IMR-90 (cell line): Measurements from ENCODE around the gene RP2. TPM values are rescaled to one million over a fixed set of nuclear protein-coding genes. Genes with fewer than 3 reads are reported as not detected.

ENCODE experiments used
- ATAC-seq: fragments of 200-7000 bp; cut with Tn5 transposase; 2 replicates; pipeline ENCODE4 v1.9.1; 2020; ENCODE audit warnings: low read depth, mild to moderate bottlenecking, moderate library complexity
- BruUV-seq: library from RNA; stranded (reverse); fragments of 400-500 nt; replicated peaks from 2 replicates; lab custom pipeline; 2021; lab: Mats Ljungman, UMichigan
- CTCF ChIA-PET: fragments of 300-600 bp; formaldehyde crosslinking; extraction: SDS; loops from one replicate; lab custom pipeline; 2021; ENCODE audit warnings: antibody characterized with exemption; lab: Yijun Ruan, JAX
- POLR2A ChIA-PET: fragments of 300-600 bp; sonication (Branson Sonifier 250); formaldehyde crosslinking; loops from one replicate; lab custom pipeline; 2022; ENCODE audit warnings: antibody characterized with exemption; ENCODE audit not compliant: unreplicated experiment; lab: Charles Lee
- DNase-seq: peaks from one replicate; pipeline ENCODE4 v3.0.0; 2013
- H2AFZ ChIP-seq: replicated peaks from 2 replicates; pipeline ENCODE3; 2013; ENCODE audit warnings: low read length, mild to moderate bottlenecking; ENCODE audit not compliant: poor library complexity
- H2AK5ac ChIP-seq: 2 replicates; pipeline ENCODE4 v1.6.1; 2013; ENCODE audit warnings: low read depth, low read length, inconsistent platforms
- H2AK9ac ChIP-seq: replicated peaks from 2 replicates; pipeline ENCODE3; 2013; ENCODE audit warnings: mild to moderate bottlenecking, low read depth, low read length, moderate library complexity; ENCODE audit not compliant: poor library complexity
- H2BK120ac ChIP-seq: 2 replicates; pipeline ENCODE4 v1.6.1; 2013; ENCODE audit warnings: low read depth, low read length, inconsistent platforms
- H2BK15ac ChIP-seq: 3 replicates; pipeline ENCODE4 v1.6.1; 2013; ENCODE audit warnings: low read depth, low read length, inconsistent platforms
- H2BK20ac ChIP-seq: 2 replicates; pipeline ENCODE4 v1.6.1; 2013; ENCODE audit warnings: low read depth, mild to moderate bottlenecking, inconsistent platforms, low read length, moderate library complexity
- H2BK5ac ChIP-seq: 2 replicates; pipeline ENCODE4 v1.6.1; 2013; ENCODE audit warnings: mild to moderate bottlenecking, low read depth, low read length, inconsistent platforms; ENCODE audit not compliant: poor library complexity, severe bottlenecking
- H3K14ac ChIP-seq: replicated peaks from 2 replicates; pipeline ENCODE4 v1.6.1; 2013; ENCODE audit warnings: low read depth, low read length, inconsistent platforms
- H3K18ac ChIP-seq: 2 replicates; pipeline ENCODE4 v1.6.1; 2013; ENCODE audit warnings: low read depth, low read length, control low read depth
- H3K23ac ChIP-seq: 2 replicates; pipeline ENCODE4 v1.6.1; 2013; ENCODE audit warnings: low read depth, low read length, inconsistent platforms
- H3K27ac ChIP-seq: 2 replicates; pipeline ENCODE4 v1.5.1; 2013; ENCODE audit warnings: mild to moderate bottlenecking, control low read depth, low read length; ENCODE audit not compliant: insufficient read depth
- H3K27me3 ChIP-seq: 2 replicates; pipeline ENCODE4 v1.6.1; 2013; ENCODE audit warnings: low read length; ENCODE audit not compliant: control insufficient read depth, insufficient read depth
- H3K36me3 ChIP-seq: 2 replicates; pipeline ENCODE4 v1.6.1; 2013; ENCODE audit warnings: low read length, mixed read lengths; ENCODE audit not compliant: control insufficient read depth, insufficient read depth
- H3K4ac ChIP-seq: 2 replicates; pipeline ENCODE4 v1.6.1; 2013; ENCODE audit warnings: low read depth, low read length, inconsistent platforms
- H3K4me1 ChIP-seq: 2 replicates; pipeline ENCODE4 v1.6.1; 2013; ENCODE audit warnings: low read length, mixed read lengths; ENCODE audit not compliant: control insufficient read depth, insufficient read depth
- H3K4me2 ChIP-seq: 2 replicates; pipeline ENCODE4 v1.6.1; 2013; ENCODE audit warnings: low read depth, mild to moderate bottlenecking, control low read depth, low read length, moderate library complexity
- H3K4me3 ChIP-seq: 2 replicates; pipeline ENCODE4 v1.5.1; 2013; ENCODE audit warnings: low read depth, mild to moderate bottlenecking, control low read depth, low read length, moderate library complexity; ENCODE audit not compliant: insufficient read depth
- H3K56ac ChIP-seq: 2 replicates; pipeline ENCODE4 v1.6.1; 2013; ENCODE audit warnings: low read length, inconsistent platforms; ENCODE audit not compliant: insufficient read depth; ENCODE audit errors: extremely low read depth
- H3K79me1 ChIP-seq, 2 experiments: 2 replicates each; pipeline ENCODE4 v1.6.1; 2013; ENCODE audit warnings: low read length in 2 of 2, inconsistent platforms in 1 of 2, low read depth in 1 of 2
- H3K9ac ChIP-seq: 2 replicates; pipeline ENCODE4 v1.6.1; 2013; ENCODE audit warnings: low read depth, low read length, control low read depth
- H3K9me1 ChIP-seq: 2 replicates; pipeline ENCODE4 v1.6.1; 2013; ENCODE audit warnings: low read length, inconsistent platforms; ENCODE audit not compliant: insufficient read depth
- H3K9me3 ChIP-seq: 2 replicates; pipeline ENCODE4 v1.6.1; 2013; ENCODE audit warnings: low read length; ENCODE audit not compliant: control insufficient read depth, insufficient read depth
- H4K20me1 ChIP-seq: 2 replicates; pipeline ENCODE4 v1.6.1; 2013; ENCODE audit warnings: low read length, inconsistent platforms; ENCODE audit not compliant: insufficient read depth
- H4K5ac ChIP-seq: 2 replicates; pipeline ENCODE4 v1.6.1; 2013; ENCODE audit warnings: mild to moderate bottlenecking, low read depth, low read length, control low read depth
- H4K8ac ChIP-seq, 2 experiments: 2 replicates each; pipeline ENCODE4 v1.6.1; 2013; ENCODE audit warnings: low read depth in 2 of 2, low read length in 2 of 2, control low read depth in 1 of 2, inconsistent platforms in 1 of 2
- H4K91ac ChIP-seq: 2 replicates; pipeline ENCODE4 v1.6.1; 2013; ENCODE audit warnings: low read depth, low read length, inconsistent platforms; ENCODE audit not compliant: insufficient read depth
- BHLHE40 ChIP-seq: fragments of 150-350 bp; IDR thresholded peaks from 2 replicates; pipeline ENCODE4 v1.6.1; 2016; ENCODE audit warnings: mild to moderate bottlenecking, low read depth, low read length
- CEBPB ChIP-seq: IDR thresholded peaks from 2 replicates; pipeline ENCODE4 v1.6.1; 2012; ENCODE audit warnings: low read depth, low read length, improper control_type of control experiment
- CHD1 ChIP-seq: IDR thresholded peaks from 2 replicates; pipeline ENCODE4 v1.6.1; 2012; ENCODE audit warnings: low read depth, low read length, improper control_type of control experiment
- CTCF ChIP-seq: conservative IDR thresholded peaks from 2 replicates; pipeline ENCODE4 v1.5.1; 2012; ENCODE audit warnings: mild to moderate bottlenecking, low read depth, low read length, improper control_type of control experiment
- ELK1 ChIP-seq: fragments of 150-350 bp; IDR thresholded peaks from 2 replicates; pipeline ENCODE4 v1.6.1; 2016; ENCODE audit warnings: low read depth, mild to moderate bottlenecking, low read length, moderate library complexity, borderline replicate concordance
- FOS ChIP-seq: fragments of 150-350 bp; IDR thresholded peaks from 2 replicates; pipeline ENCODE4 v1.6.1; 2016; ENCODE audit warnings: low read depth, low read length
- MAFK ChIP-seq: IDR thresholded peaks from 2 replicates; pipeline ENCODE4 v1.6.1; 2012; ENCODE audit warnings: low read depth, low read length, improper control_type of control experiment
- MAZ ChIP-seq: IDR thresholded peaks from 2 replicates; pipeline ENCODE4 v1.6.1; 2012; ENCODE audit warnings: low read depth, mild to moderate bottlenecking, low read length, improper control_type of control experiment, moderate library complexity, borderline replicate concordance
- MXI1 ChIP-seq: IDR thresholded peaks from 2 replicates; pipeline ENCODE4 v1.6.1; 2012; ENCODE audit warnings: low read depth, mild to moderate bottlenecking, low read length, moderate library complexity, borderline replicate concordance
- NFE2L2 ChIP-seq: fragments of 150-350 bp; IDR thresholded peaks from 2 replicates; pipeline ENCODE4 v1.6.1; 2016; ENCODE audit warnings: low read depth, mild to moderate bottlenecking, low read length
- POLR2A ChIP-seq: IDR thresholded peaks from 2 replicates; pipeline ENCODE4 v1.6.1; 2012; ENCODE audit warnings: mild to moderate bottlenecking, low read depth, low read length
- RAD21 ChIP-seq: IDR thresholded peaks from 2 replicates; pipeline ENCODE4 v1.6.1; 2012; ENCODE audit warnings: low read length, improper control_type of control experiment
- RCOR1 ChIP-seq: IDR thresholded peaks from 2 replicates; pipeline ENCODE4 v1.6.1; 2012; ENCODE audit warnings: mild to moderate bottlenecking, low read length, improper control_type of control experiment; ENCODE audit not compliant: insufficient replicate concordance
- RFX5 ChIP-seq: IDR thresholded peaks from 2 replicates; pipeline ENCODE4 v1.8.0; 2012; ENCODE audit warnings: low read depth, mild to moderate bottlenecking, low read length, moderate library complexity
- SMC3 ChIP-seq: fragments of 150-350 bp; IDR thresholded peaks from 2 replicates; pipeline ENCODE4 v1.6.1; 2016; ENCODE audit warnings: low read depth, mild to moderate bottlenecking, antibody characterized with exemption, low read length, moderate library complexity
- USF2 ChIP-seq: fragments of 150-350 bp; IDR thresholded peaks from 2 replicates; pipeline ENCODE4 v1.6.1; 2017; ENCODE audit warnings: mild to moderate bottlenecking, antibody characterized with exemption, low read length, low read depth
- dilution Hi-C: fragments of 300-500 bp; cut with HindIII; formaldehyde crosslinking; loops from one replicate; pipeline ENCODE4 v1.14.3; 2018; ENCODE audit warnings: low sequenced_read_pairs; ENCODE audit not compliant: unreplicated experiment
- in situ Hi-C: fragments of 300-500 bp; cut with MboI; formaldehyde crosslinking; loops from 3 replicates; pipeline ENCODE4 v1.14.3; 2019; ENCODE audit warnings: low sequenced_read_pairs, inconsistent platforms, mixed read lengths
- intact Hi-C: fragments of 100-400 bp; cut with micrococcal nuclease; formaldehyde crosslinking; loops from 2 replicates; pipeline ENCODE4 v1.10.0; 2022
- polyA plus RNA-seq, 3 experiments: library from polyadenylated mRNA; depleted of rRNA; stranded (reverse); fragments of >200 nt; gene quantifications; 2 replicates each; pipeline ENCODE4 v1.2.3, GENCODE V29; 2012; ENCODE audit warnings: low replicate concordance in 1 of 3
- total RNA-seq: library from RNA; depleted of rRNA; stranded (reverse); fragments of >200 nt; gene quantifications from 2 replicates; pipeline ENCODE4 v1.2.3, GENCODE V29; 2012

Gene RP2
- total and polyA plus RNA-seq, 2 of the 4 experiments (the other 2 are of a cell fraction), result 6.8 to 17.0 TPM

GRCh38 chrX:46849933-46850332 is 13.1 kb downstream of the RP2 start:
- peaks cover 3% of the 10 kb centered on the region for H3K9me3 ChIP-seq
- H2AFZ ChIP-seq, result no peak overlapping the region
- H4K91ac ChIP-seq, result no peak overlapping the region
- peak; percentile 34 for DNase-seq
- H4K20me1 ChIP-seq, result peaks cover 5% of the 10 kb centered on the region; the same call in 1 of the 2 replicates
- no peak for TF ChIP-seq NFE2L2
- TF ChIP-seq ELK1, result no peak
- TF ChIP-seq FOS, result no peak
- TF ChIP-seq SMC3, result no peak
- no peak for TF ChIP-seq USF2
- TF ChIP-seq CHD1, result no peak
- TF ChIP-seq MXI1, result no peak
- no peak for TF ChIP-seq POLR2A
- no peak for TF ChIP-seq CEBPB
- TF ChIP-seq MAFK, result no peak
- no peak for TF ChIP-seq RAD21
- no peak for TF ChIP-seq CTCF
- TF ChIP-seq RFX5, result no peak
- TF ChIP-seq RCOR1, result no peak
- no peak for TF ChIP-seq BHLHE40
- no peak for TF ChIP-seq MAZ
- H2AK9ac ChIP-seq, result no peak overlapping the region
- H3K4me1 ChIP-seq, result no peaks in the 10 kb centered on the region
- H3K27me3 ChIP-seq, result no peaks in the 10 kb centered on the region
- no peak overlapping the region for H2BK15ac ChIP-seq
- in situ Hi-C loops (no loop called here), intact Hi-C loops (no loop called here), dilution Hi-C loops (no loop called here)
- H3K4me3 ChIP-seq, result no peak overlapping the region
- no peak overlapping the region for H4K8ac ChIP-seq
- BruUV-seq, result no TSS peak
- no peak overlapping the region for H2BK120ac ChIP-seq
- H3K27ac ChIP-seq, result no peak overlapping the region
- no peak overlapping the region for H3K9ac ChIP-seq
- no peak for ATAC-seq
- H3K18ac ChIP-seq, result no peak overlapping the region
- H3K56ac ChIP-seq, result no peak overlapping the region
- 0 out of 2 replicates have a peak, but pooled peaks cover 2% of the 10 kb centered on the region for H3K9me1 ChIP-seq
- H3K23ac ChIP-seq, result no peak overlapping the region
- POLR2A ChIA-PET, result no interaction called here
- H4K5ac ChIP-seq, result no peak overlapping the region
- H2BK5ac ChIP-seq, result no peak overlapping the region
- no peak overlapping the region for H3K14ac ChIP-seq
- H3K4me2 ChIP-seq, result no peak overlapping the region
- H3K36me3 ChIP-seq, result peaks cover 3% of the 10 kb centered on the region; the same call in 1 of the 2 replicates
- CTCF ChIA-PET, result no interaction called here
- no peak overlapping the region for H2BK20ac ChIP-seq
- H3K79me1 ChIP-seq, result peaks cover 2 to 11% of the 10 kb centered on the region in 2 experiments; a peak in 2 of 4 replicates
- H3K4ac ChIP-seq, result no peak overlapping the region
- H2AK5ac ChIP-seq, result no peak overlapping the region
